Activated T-helper 17 cell treated with anti-CD3 and anti-CD28 coated beads, Interleukin-2, amount 50 U/mL, for 72 hours (primary cell): ENCODE results near the gene EXOC6. TPM values are rescaled to one million over a fixed set of nuclear protein-coding genes. Genes with fewer than 3 reads are reported as not detected.

Source experiments
- ATAC-seq: fragments of 150-1000 bp; cut with Tn5 transposase; replicated peaks from 2 replicates; pipeline ENCODE4 v1.10.0; 2021; ENCODE audit warnings: mild to moderate bottlenecking, moderate library complexity
- H3K27ac Mint-ChIP-seq: one replicate; pipeline ENCODE4 v1.8.0; 2022; ENCODE audit warnings: mixed read lengths
- H3K27me3 Mint-ChIP-seq: one replicate; pipeline ENCODE4 v1.8.0; 2022; ENCODE audit warnings: mixed read lengths
- H3K36me3 Mint-ChIP-seq: one replicate; pipeline ENCODE4 v1.8.0; 2022; ENCODE audit warnings: low read depth, mild to moderate bottlenecking, mixed read lengths
- H3K4me1 Mint-ChIP-seq: one replicate; pipeline ENCODE4 v1.8.0; 2022; ENCODE audit warnings: mixed read lengths
- H3K4me3 Mint-ChIP-seq: one replicate; pipeline ENCODE4 v1.8.0; 2022; ENCODE audit warnings: mild to moderate bottlenecking, mixed read lengths
- H3K9me3 Mint-ChIP-seq: one replicate; pipeline ENCODE4 v1.8.0; 2022; ENCODE audit warnings: mixed read lengths
- total RNA-seq, 2 donors: library from RNA; stranded (reverse); gene quantifications; one replicate each; pipeline ENCODE4 v1.2.3, GENCODE V29; 2022

EXOC6 gene
- total RNA-seq, 2 donors from 2014 or later, result 9.8 to 12.1 TPM

DNA sequence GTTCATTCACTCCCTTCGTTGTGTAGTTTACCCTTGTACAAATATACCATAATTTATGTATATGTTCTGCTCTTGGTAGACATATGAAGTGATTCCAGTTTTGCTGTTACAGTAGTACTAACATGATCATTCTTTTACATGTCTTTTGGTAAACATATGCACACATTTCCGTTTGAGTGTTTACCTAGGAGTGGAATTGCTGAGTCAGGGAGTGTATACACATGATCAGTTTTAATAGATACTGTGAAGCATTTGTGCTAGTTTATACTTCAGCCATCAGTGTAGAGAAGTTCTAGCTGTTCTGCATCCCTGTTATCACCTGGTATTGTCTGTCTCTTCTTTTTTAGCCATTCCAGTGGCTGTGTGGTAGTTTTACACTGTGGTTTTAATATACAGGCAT is 177.8 kb downstream of the EXOC6 start:
- H3K27ac Mint-ChIP-seq, result no peak overlapping the region
- peaks cover 7% of the 10 kb centered on the region for H3K36me3 Mint-ChIP-seq
- no peak for ATAC-seq
- H3K4me3 Mint-ChIP-seq, result no peak overlapping the region
- H3K4me1 Mint-ChIP-seq, result no peaks in the 10 kb centered on the region
- no peaks in the 10 kb centered on the region for H3K9me3 Mint-ChIP-seq
- H3K27me3 Mint-ChIP-seq, result no peaks in the 10 kb centered on the region

GRCh38 chr10:93027508-93027907 is 179.2 kb downstream of the EXOC6 start:
- Mint-ChIP-seq H3K27ac (no peak overlapping the region), H3K4me1 (no peaks in the 10 kb centered on the region), H3K9me3 (no peaks in the 10 kb centered on the region), H3K4me3 (no peak overlapping the region), H3K36me3 (peaks cover 7% of the 10 kb centered on the region), H3K27me3 (no peaks in the 10 kb centered on the region)
- no peak for ATAC-seq

- H3K9me3 Mint-ChIP-seq, result no peaks in the 10 kb centered on the region
- H3K27me3 Mint-ChIP-seq, result no peaks in the 10 kb centered on the region
- H3K27ac Mint-ChIP-seq, result no peak overlapping the region
- peaks cover 7% of the 10 kb centered on the region for H3K36me3 Mint-ChIP-seq
- H3K4me3 Mint-ChIP-seq, result no peak overlapping the region
- no peak for ATAC-seq
- no peaks in the 10 kb centered on the region for H3K4me1 Mint-ChIP-seq
These were observed 180.6 kb downstream of the EXOC6 start for GRCh38 chr10:93028883-93029282.

- Mint-ChIP-seq H3K27ac (no peak overlapping the region), H3K27me3 (no peaks in the 10 kb centered on the region), H3K4me1 (no peaks in the 10 kb centered on the region), H3K9me3 (no peaks in the 10 kb centered on the region), H3K4me3 (no peak overlapping the region), H3K36me3 (peaks cover 7% of the 10 kb centered on the region)
- ATAC-seq, result no peak
These were observed 182.1 kb downstream of the EXOC6 start for GRCh38 chr10:93030409-93030808.

GRCh38 chr10:93032105-93032808 is 183.9 kb downstream of the EXOC6 start:
- ATAC-seq, result no peak
- no peaks in the 10 kb centered on the region for H3K4me1 Mint-ChIP-seq
- H3K36me3 Mint-ChIP-seq, result no peaks in the 10 kb centered on the region
- no peaks in the 10 kb centered on the region for H3K27me3 Mint-ChIP-seq
- no peaks in the 10 kb centered on the region for H3K9me3 Mint-ChIP-seq
- H3K27ac Mint-ChIP-seq, result no peak overlapping the region
- no peak overlapping the region for H3K4me3 Mint-ChIP-seq

- Mint-ChIP-seq H3K27me3 (no peaks in the 10 kb centered on the region), H3K27ac (no peak overlapping the region), H3K4me3 (no peak overlapping the region), H3K36me3 (no peaks in the 10 kb centered on the region), H3K9me3 (no peaks in the 10 kb centered on the region), H3K4me1 (no peaks in the 10 kb centered on the region)
- ATAC-seq, result no peak
These were observed 184.5 kb downstream of the EXOC6 start for GRCh38 chr10:93032809-93033137.

DNA sequence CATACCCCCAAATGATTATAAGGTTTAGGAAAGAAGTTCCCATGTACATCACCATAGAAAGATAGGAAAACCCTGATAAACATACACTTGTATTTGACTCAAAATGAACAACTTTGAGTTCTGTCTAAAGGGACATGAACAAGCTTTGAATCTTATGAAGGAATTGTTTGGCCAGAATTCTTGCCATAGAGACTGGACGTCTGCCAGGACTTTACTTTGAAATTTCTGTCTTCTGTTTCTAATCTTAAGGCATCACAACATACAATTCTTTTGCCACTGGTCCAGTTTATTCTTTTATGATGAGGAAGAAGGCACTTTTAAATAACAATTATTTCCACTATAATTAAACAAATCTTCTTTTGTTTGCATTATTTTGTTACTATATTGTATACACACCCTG is 186.1 kb downstream of the EXOC6 start:
- no peak overlapping the region for H3K27ac Mint-ChIP-seq
- H3K9me3 Mint-ChIP-seq, result no peaks in the 10 kb centered on the region
- no peak overlapping the region for H3K4me3 Mint-ChIP-seq
- no peaks in the 10 kb centered on the region for H3K27me3 Mint-ChIP-seq
- ATAC-seq, result no peak
- H3K4me1 Mint-ChIP-seq, result peaks cover 1% of the 10 kb centered on the region
- H3K36me3 Mint-ChIP-seq, result no peaks in the 10 kb centered on the region

DNA sequence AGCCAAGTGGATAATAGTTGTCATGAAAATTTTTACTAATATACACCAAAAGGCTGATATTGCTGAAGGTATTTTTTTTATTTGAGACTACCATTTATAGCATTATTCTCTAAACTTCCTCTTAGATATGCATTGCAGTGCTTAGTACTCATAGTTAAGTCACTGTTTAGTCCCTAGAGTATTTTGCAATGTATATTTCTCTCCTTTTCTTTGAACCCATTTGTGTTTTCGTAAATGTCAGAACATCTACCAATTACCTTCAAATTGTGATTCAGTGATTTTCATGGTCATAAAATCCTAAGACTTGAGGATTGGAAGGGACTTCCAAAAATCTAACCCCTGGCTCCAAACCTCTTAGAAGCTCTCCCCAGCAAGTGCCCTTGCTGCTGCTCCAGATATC is 190.8 kb downstream of the EXOC6 start:
- H3K4me3 Mint-ChIP-seq, result no peak overlapping the region
- no peak overlapping the region for H3K27ac Mint-ChIP-seq
- no peaks in the 10 kb centered on the region for H3K36me3 Mint-ChIP-seq
- H3K4me1 Mint-ChIP-seq, result peaks cover 5% of the 10 kb centered on the region
- ATAC-seq, result no peak
- H3K27me3 Mint-ChIP-seq, result no peaks in the 10 kb centered on the region
- H3K9me3 Mint-ChIP-seq, result no peaks in the 10 kb centered on the region

GRCh38 chr10:93039721-93040120 is 191.4 kb downstream of the EXOC6 start:
- Mint-ChIP-seq H3K4me1 (peaks cover 5% of the 10 kb centered on the region), H3K27me3 (no peaks in the 10 kb centered on the region), H3K4me3 (no peak overlapping the region), H3K27ac (no peak overlapping the region), H3K9me3 (no peaks in the 10 kb centered on the region), H3K36me3 (no peaks in the 10 kb centered on the region)
- ATAC-seq, result no peak

DNA sequence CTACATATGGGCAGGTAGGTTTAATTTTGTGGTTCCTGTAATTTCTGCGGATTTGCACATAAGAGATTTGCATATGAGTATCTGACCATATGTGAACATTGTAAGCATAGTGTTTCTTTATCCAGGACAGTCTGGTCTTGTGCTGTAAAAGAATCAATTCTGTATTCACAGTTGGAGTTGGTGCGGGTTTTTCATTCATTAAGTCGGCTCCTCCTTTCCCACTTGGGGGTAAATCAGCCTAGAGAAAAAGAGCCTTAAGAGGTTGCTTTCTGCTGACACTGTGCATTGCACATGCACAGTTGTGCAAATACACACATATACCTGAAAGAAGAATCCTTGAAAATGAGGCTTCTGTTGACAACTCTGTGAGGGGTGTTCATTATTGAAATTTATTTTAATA is 206.2 kb downstream of the EXOC6 start:
- Mint-ChIP-seq H3K9me3 (no peaks in the 10 kb centered on the region), H3K4me1 (no peaks in the 10 kb centered on the region), H3K4me3 (no peak overlapping the region), H3K27ac (no peak overlapping the region), H3K36me3 (peaks cover 33% of the 10 kb centered on the region), H3K27me3 (peaks cover 3% of the 10 kb centered on the region)
- no peak for ATAC-seq

DNA sequence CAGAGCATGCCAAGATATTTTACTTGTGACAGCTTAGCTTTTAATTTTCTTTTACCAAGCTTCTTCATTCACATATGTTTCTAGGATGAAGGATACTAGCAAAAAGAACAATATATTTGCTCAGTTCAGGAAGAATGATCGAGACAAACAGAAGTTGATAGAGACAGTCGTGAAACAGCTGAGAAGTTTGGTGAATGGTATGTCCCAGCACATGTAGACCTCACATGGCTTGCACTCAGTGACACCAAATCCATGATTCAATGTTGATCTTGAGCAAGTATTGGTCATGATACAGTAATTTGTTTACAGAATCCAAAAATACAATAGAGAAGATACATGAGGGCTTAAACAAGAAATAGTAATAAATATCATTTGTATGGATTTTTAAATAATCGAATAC is 209.8 kb downstream of the EXOC6 start:
- Mint-ChIP-seq H3K36me3 (peaks cover 39% of the 10 kb centered on the region), H3K9me3 (no peaks in the 10 kb centered on the region), H3K27ac (no peak overlapping the region), H3K27me3 (peaks cover 10% of the 10 kb centered on the region), H3K4me3 (no peak overlapping the region), H3K4me1 (peaks cover 9% of the 10 kb centered on the region)
- ATAC-seq, result no peak

GRCh38 chr10:93059975-93060886 is 211.9 kb downstream of the EXOC6 start, which contains the start of gene CYP26C1:
Gene CYP26C1, plus strand, starts transcription at chr10:93060798. Its CDS starts 466 bp downstream, at chr10:93061264.
- H3K9me3 Mint-ChIP-seq, result no peaks in the 10 kb centered on the region
- H3K36me3 Mint-ChIP-seq, result peaks cover 39% of the 10 kb centered on the region
- peak within 1 kb of the TSS; percentile 69 for H3K4me3 Mint-ChIP-seq
- H3K27ac Mint-ChIP-seq, result no peak within 1 kb of the TSS
- peaks cover 11% of the 10 kb centered on the region for H3K4me1 Mint-ChIP-seq
- ATAC-seq, result no peak
- H3K27me3 Mint-ChIP-seq, result peaks cover 28% of the 10 kb centered on the region

DNA sequence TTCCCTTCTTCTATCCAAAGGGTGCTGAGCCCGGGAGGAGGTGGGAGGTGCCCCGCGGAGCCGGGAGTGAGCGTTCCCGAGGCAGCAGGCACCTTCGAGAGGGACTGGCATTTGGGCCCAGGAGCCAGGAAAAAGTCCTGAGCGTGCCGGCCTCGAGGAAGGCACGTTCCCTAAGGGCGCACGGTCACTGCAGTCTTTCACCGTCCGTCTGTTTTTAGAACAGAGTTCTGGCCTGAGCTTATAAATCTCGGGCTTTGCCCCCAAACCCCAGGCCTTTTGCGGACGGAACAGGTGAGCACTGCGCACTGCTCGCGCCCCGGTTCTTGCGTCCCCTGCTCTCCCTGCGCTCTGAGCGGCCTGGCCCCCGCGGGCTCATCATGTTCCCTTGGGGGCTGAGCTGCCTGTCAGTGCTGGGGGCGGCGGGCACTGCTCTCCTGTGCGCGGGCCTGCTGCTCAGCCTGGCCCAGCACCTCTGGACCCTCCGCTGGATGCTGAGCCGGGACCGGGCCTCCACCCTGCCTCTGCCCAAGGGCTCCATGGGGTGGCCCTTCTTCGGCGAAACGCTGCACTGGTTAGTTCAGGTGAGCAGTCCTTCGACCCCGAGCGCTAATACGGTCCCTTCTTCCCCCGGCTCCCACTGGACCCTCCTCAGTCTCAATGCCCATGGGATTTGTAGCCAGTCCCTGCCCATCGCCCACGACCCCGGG is 212.7 kb downstream of the EXOC6 start:
- peaks cover 14% of the 10 kb centered on the region for H3K4me1 Mint-ChIP-seq
- peaks cover 33% of the 10 kb centered on the region for H3K27me3 Mint-ChIP-seq
- ATAC-seq, result no peak
- no peaks in the 10 kb centered on the region for H3K9me3 Mint-ChIP-seq
- H3K27ac Mint-ChIP-seq, result no peak overlapping the region
- H3K4me3 Mint-ChIP-seq, result peak overlapping the region; percentile 69
- peaks cover 36% of the 10 kb centered on the region for H3K36me3 Mint-ChIP-seq

- Mint-ChIP-seq H3K36me3 (peaks cover 29% of the 10 kb centered on the region), H3K9me3 (no peaks in the 10 kb centered on the region), H3K27me3 (peaks cover 39% of the 10 kb centered on the region), H3K4me1 (peaks cover 14% of the 10 kb centered on the region), H3K27ac (no peak overlapping the region), H3K4me3 (peak overlapping the region; percentile 69)
- peak; percentile 38 for ATAC-seq
These were observed 213.5 kb downstream of the EXOC6 start for GRCh38 chr10:93061594-93062513.
